Measurements from ENCODE around the gene ACMSD.
"Not testable (repeated sequence)": the region's sequence is repeated elsewhere in the genome, so short reads cannot be mapped to it uniquely, and the experiment has no call there.

ACMSD gene

GRCh38 chr2:134869946-134870736 lies 31.7 kb downstream of the ACMSD start:
- Histone ChIP-seq H3K36me3 (ENCODE audit: control insufficient read depth, insufficient read depth, low read length) (no peaks in the 10 kb centered on the region), H3K4me3 (ENCODE audit: extremely low read depth, insufficient read depth, low read length, poor library complexity, severe bottlenecking) (no peak overlapping the region), H3K9me3 (ENCODE audit: control insufficient read depth, low read length) (no peaks in the 10 kb centered on the region), H3K4me1 (ENCODE audit: control insufficient read depth, insufficient read depth, low read length, poor library complexity, severe bottlenecking) (no peaks in the 10 kb centered on the region), H3K27ac (ENCODE audit: low read depth, low read length, severe bottlenecking) (no peak overlapping the region)
- 90 to 95% methylated on average over 8 of the region's 8 CpGs for WGBS, 2 experiments (ENCODE audit: insufficient coverage in 2 of 2)

DNA sequence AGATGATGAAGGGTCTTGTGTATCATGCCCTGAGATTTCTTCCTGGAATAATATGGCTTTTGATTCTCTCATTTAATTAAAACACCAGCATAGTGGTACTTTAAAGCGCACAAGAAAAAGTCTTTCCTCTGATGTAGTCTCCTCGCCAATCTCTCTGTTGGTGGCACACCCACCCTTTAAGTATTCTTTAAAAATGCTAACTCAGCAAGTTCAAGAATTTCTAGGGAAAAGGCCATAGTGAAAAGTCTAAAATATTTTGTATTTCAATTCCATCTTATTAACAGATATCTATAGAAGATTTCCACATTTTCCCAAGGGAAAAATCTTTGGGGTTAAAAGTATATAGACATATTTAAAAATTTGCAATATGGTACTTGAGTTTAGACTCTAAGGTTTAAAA lies 34.7 kb downstream of the ACMSD start:
- no peak overlapping the region for H3K4me3 ChIP-seq (ENCODE audit: extremely low read depth, insufficient read depth, low read length, poor library complexity, severe bottlenecking)
- H3K9me3 ChIP-seq (ENCODE audit: control insufficient read depth, low read length): no peaks in the 10 kb centered on the region
- H3K36me3 ChIP-seq (ENCODE audit: control insufficient read depth, insufficient read depth, low read length): no peaks in the 10 kb centered on the region
- WGBS, 2 experiments (ENCODE audit: insufficient coverage in 2 of 2): 100% methylated on average over 2 of the region's 2 CpGs; no CpG with 5 or more reads in 1 of the 2 experiments
- no peak overlapping the region for H3K27ac ChIP-seq (ENCODE audit: low read depth, low read length, severe bottlenecking)
- H3K4me1 ChIP-seq (ENCODE audit: control insufficient read depth, insufficient read depth, low read length, poor library complexity, severe bottlenecking): no peaks in the 10 kb centered on the region

DNA sequence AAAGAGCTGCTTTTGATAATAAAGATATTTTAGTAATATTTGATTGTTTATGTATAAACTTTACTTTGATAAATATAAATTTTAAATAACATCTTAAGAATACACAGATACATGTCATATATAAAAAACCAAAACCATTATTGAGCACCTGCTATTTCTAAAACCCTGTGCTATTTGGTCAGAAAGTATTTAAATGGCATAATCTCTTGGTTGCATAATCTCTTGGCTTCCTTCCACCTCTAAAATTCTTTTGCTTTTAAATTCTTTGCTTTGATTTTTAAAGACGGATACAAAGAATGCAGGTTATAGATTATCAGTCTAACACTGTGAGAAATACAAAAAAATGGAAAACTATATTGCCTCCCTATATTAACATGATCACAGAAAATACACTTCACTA lies 36.9 kb downstream of the ACMSD start:
- H3K9me3 ChIP-seq (ENCODE audit: control insufficient read depth, low read length): no peaks in the 10 kb centered on the region
- H3K4me1 ChIP-seq (ENCODE audit: control insufficient read depth, insufficient read depth, low read length, poor library complexity, severe bottlenecking): no peaks in the 10 kb centered on the region
- no peak overlapping the region for H3K27ac ChIP-seq (ENCODE audit: low read depth, low read length, severe bottlenecking)
- no peak overlapping the region for H3K4me3 ChIP-seq (ENCODE audit: extremely low read depth, insufficient read depth, low read length, poor library complexity, severe bottlenecking)
- H3K36me3 ChIP-seq (ENCODE audit: control insufficient read depth, insufficient read depth, low read length): no peaks in the 10 kb centered on the region
- no CpG with 5 or more reads among the region's 1 CpG for WGBS, 2 experiments (ENCODE audit: insufficient coverage in 2 of 2)

GRCh38 chr2:134882773-134883172 lies 44.4 kb downstream of the ACMSD start:
- Histone ChIP-seq H3K4me3 (ENCODE audit: extremely low read depth, insufficient read depth, low read length, poor library complexity, severe bottlenecking) (no peak overlapping the region), H3K4me1 (ENCODE audit: control insufficient read depth, insufficient read depth, low read length, poor library complexity, severe bottlenecking) (no peaks in the 10 kb centered on the region), H3K36me3 (ENCODE audit: control insufficient read depth, insufficient read depth, low read length) (no peaks in the 10 kb centered on the region)

DNA sequence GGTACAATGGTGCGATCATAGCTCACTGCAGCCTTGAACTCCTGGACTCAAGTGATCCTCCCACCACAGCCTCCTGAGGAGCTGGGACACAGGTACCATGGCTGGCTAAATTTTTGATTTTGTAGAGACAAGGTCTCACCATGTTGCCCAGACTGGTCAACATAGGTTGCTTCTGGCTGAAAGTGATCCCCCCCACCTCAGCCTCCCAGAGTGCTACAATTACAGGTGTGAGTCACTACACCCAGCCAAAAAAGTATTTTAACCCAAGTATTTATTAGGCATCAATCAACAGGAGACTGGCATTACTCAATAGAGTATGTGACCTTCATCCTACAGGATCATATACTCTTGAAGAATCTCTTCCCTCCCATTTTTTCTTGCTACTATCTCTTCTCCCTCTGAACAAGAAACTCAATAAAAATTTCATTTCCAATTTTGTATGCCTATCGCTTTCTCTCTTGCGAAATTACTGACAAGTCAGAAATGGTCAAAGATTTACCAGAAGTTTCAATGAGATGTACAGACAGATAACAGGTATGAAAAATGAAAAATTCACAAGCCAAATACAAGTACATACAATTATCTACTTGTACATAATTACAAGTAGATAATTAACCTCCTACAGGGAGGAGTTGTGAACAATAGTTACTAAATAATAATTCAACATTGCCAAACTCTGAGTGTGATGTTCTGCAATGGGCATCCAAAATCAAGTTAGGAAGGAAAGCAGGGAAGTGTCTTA lies 45.3 kb downstream of the ACMSD start:
- no peaks in the 10 kb centered on the region for H3K9me3 ChIP-seq (ENCODE audit: control insufficient read depth, low read length)
- 94 to 100% methylated on average over 1 to 2 of the region's 3 CpGs for WGBS, 2 experiments (ENCODE audit: insufficient coverage in 2 of 2)
- H3K36me3 ChIP-seq (ENCODE audit: control insufficient read depth, insufficient read depth, low read length): no peaks in the 10 kb centered on the region
- no peaks in the 10 kb centered on the region for H3K4me1 ChIP-seq (ENCODE audit: control insufficient read depth, insufficient read depth, low read length, poor library complexity, severe bottlenecking)
- no peak overlapping the region for H3K27ac ChIP-seq (ENCODE audit: low read depth, low read length, severe bottlenecking)
- H3K4me3 ChIP-seq (ENCODE audit: extremely low read depth, insufficient read depth, low read length, poor library complexity, severe bottlenecking): no peak overlapping the region

More at GRCh38 chr2:134882773-134883172, 44.4 kb downstream of the ACMSD start:
- Histone ChIP-seq H3K27ac (ENCODE audit: low read depth, low read length, severe bottlenecking) (no peak overlapping the region), H3K9me3 (ENCODE audit: control insufficient read depth, low read length) (no peaks in the 10 kb centered on the region)

DNA sequence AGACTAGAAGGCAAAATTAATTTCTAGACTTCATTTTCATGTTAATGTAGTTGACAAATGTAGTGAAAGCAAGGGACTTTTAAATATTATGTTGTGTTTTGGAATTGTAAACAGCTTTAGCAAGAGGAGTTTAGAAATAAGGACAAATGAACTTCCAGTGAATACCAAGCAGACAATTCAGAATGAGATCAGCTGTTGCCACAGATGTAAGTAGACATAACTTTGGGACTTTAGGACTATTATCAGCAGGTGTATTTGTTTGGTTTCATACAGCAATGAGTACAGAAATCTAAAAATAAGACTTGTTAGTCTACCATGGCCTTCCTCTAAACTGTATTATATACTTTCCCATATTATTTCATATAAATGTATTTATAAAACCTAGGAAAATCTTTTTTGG lies 46.0 kb downstream of the ACMSD start:
- Histone ChIP-seq H3K27ac (ENCODE audit: low read depth, low read length, severe bottlenecking) (no peak overlapping the region), H3K4me3 (ENCODE audit: extremely low read depth, insufficient read depth, low read length, poor library complexity, severe bottlenecking) (no peak overlapping the region)

DNA sequence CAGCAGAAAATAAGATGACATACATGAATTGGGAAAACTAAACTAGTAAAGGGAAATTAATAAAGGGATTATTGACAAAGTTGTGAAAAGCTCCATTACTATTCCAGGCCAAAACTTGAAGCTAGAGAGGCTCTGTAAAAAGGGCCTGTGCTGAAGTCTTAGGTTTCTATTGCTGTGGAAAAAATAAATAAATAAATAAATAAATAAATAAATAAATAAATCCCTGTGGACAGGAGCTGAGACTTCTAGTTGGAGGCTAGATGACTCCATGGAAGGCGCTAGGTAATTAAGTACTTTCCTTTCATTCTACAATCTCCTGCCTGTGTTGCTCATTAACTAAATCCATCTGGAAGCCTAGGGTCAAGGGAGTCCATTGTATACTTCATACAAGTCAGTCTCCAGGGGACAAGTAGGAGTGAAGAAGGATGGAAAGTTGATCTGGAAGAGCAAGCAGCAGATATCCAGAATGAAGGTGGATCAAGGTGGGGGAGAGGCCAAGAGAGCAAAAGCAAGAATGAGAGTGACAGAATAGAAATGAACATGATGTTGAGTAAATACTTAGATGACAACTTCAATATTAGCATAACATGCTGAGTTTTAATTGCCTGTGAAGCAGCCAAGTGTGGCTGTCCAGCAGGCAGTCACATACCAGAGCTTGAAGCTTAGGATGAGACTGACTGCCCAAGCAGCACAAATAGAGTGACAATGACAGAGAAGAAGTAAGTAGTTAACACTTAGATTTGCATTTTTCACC lies 54.0 kb downstream of the ACMSD start:
- no peak overlapping the region for H3K4me3 ChIP-seq (ENCODE audit: extremely low read depth, insufficient read depth, low read length, poor library complexity, severe bottlenecking)
- WGBS, 2 experiments (ENCODE audit: insufficient coverage in 2 of 2): no CpG with 5 or more reads among the region's 1 CpG
- no peaks in the 10 kb centered on the region for H3K4me1 ChIP-seq (ENCODE audit: control insufficient read depth, insufficient read depth, low read length, poor library complexity, severe bottlenecking)
- H3K36me3 ChIP-seq (ENCODE audit: control insufficient read depth, insufficient read depth, low read length): no peaks in the 10 kb centered on the region
- H3K9me3 ChIP-seq (ENCODE audit: control insufficient read depth, low read length): no peaks in the 10 kb centered on the region
- no peak overlapping the region for H3K27ac ChIP-seq (ENCODE audit: low read depth, low read length, severe bottlenecking)

More for the DNA sequence above, 46.0 kb downstream of the ACMSD start:
- H3K9me3 ChIP-seq (ENCODE audit: control insufficient read depth, low read length): no peaks in the 10 kb centered on the region
- no peaks in the 10 kb centered on the region for H3K36me3 ChIP-seq (ENCODE audit: control insufficient read depth, insufficient read depth, low read length)
- H3K4me1 ChIP-seq (ENCODE audit: control insufficient read depth, insufficient read depth, low read length, poor library complexity, severe bottlenecking): no peaks in the 10 kb centered on the region

- no peaks in the 10 kb centered on the region for H3K9me3 ChIP-seq (ENCODE audit: control insufficient read depth, low read length)
- H3K4me1 ChIP-seq (ENCODE audit: control insufficient read depth, insufficient read depth, low read length, poor library complexity, severe bottlenecking): no peaks in the 10 kb centered on the region
- no peak overlapping the region for H3K27ac ChIP-seq (ENCODE audit: low read depth, low read length, severe bottlenecking)
- H3K36me3 ChIP-seq (ENCODE audit: control insufficient read depth, insufficient read depth, low read length): no peaks in the 10 kb centered on the region
- no peak overlapping the region for H3K4me3 ChIP-seq (ENCODE audit: extremely low read depth, insufficient read depth, low read length, poor library complexity, severe bottlenecking)
These were observed 59.5 kb downstream of the ACMSD start for GRCh38 chr2:134897932-134898331.

DNA sequence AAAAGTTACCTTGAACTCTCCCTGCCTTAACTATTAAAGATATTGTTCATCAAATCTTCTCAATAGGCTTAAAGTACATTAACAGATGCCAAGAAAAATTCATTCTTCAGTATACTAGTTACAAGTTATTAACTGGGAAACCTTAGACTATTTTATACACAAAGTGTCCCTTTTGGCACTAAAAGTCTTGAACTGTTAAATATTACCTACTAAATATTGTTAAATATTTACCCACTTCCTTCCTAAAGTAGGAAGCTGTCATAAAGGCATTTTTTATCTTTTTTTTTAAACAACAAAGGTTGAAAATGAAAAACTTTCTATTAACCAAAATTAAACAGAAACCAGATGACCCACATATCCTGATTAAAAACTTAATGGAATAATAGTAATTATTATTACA lies 60.8 kb downstream of the ACMSD start:
- Histone ChIP-seq H3K4me1 (ENCODE audit: control insufficient read depth, insufficient read depth, low read length, poor library complexity, severe bottlenecking) (no peaks in the 10 kb centered on the region), H3K27ac (ENCODE audit: low read depth, low read length, severe bottlenecking) (no peak overlapping the region), H3K9me3 (ENCODE audit: control insufficient read depth, low read length) (no peaks in the 10 kb centered on the region)

DNA sequence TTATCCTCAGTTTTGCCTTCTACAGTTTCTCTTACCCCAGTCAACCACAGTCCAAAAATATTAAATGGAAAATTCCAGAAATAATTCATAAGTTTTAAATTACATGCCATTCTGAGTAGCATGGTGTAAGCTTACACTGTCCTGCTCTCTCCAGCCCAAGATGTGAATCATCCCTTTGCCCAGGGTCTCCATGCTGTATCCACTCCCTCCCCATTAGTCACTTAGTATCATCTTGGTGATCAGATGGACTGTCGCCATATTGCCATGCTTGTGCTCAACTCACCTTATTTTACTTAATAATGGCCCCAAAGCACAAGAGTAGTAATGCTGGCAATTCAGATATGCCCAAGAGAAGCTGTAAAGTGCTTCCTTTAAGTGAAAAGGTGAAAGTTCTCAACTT lies 61.7 kb downstream of the ACMSD start:
- no peaks in the 10 kb centered on the region for H3K9me3 ChIP-seq (ENCODE audit: control insufficient read depth, low read length)
- no CpG with 5 or more reads among the region's 1 CpG for WGBS, 2 experiments (ENCODE audit: insufficient coverage in 2 of 2)
- no peaks in the 10 kb centered on the region for H3K36me3 ChIP-seq (ENCODE audit: control insufficient read depth, insufficient read depth, low read length)
- no peak overlapping the region for H3K27ac ChIP-seq (ENCODE audit: low read depth, low read length, severe bottlenecking)
- no peaks in the 10 kb centered on the region for H3K4me1 ChIP-seq (ENCODE audit: control insufficient read depth, insufficient read depth, low read length, poor library complexity, severe bottlenecking)
- no peak overlapping the region for H3K4me3 ChIP-seq (ENCODE audit: extremely low read depth, insufficient read depth, low read length, poor library complexity, severe bottlenecking)

More for the DNA sequence above, 60.8 kb downstream of the ACMSD start:
- Histone ChIP-seq H3K4me3 (ENCODE audit: extremely low read depth, insufficient read depth, low read length, poor library complexity, severe bottlenecking) (no peak overlapping the region), H3K36me3 (ENCODE audit: control insufficient read depth, insufficient read depth, low read length) (no peaks in the 10 kb centered on the region)

DNA sequence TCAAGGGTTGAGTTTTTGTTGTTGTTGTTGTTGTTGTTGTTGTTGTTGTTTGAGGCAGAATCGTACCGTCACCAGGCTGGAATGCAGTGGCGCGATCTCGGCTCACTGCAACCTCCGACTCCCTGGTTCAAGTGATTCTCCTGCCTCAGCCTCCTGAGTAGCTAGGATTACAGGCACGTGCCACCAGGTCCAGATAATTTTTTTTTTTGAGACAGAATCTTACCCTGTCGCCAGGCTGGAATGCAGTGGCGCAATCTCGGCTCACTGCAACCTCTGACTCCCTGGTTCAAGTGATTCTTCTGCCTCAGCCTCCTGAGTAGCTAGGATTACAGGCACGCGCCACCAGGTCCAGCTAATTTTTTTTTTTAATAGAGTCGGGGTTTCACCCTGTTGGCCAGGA lies 65.3 kb downstream of the ACMSD start:
- not testable (repeated sequence) for H3K4me3 ChIP-seq (ENCODE audit: extremely low read depth, insufficient read depth, low read length, poor library complexity, severe bottlenecking); H3K9me3 ChIP-seq (ENCODE audit: control insufficient read depth, low read length); H3K4me1 ChIP-seq (ENCODE audit: control insufficient read depth, insufficient read depth, low read length, poor library complexity, severe bottlenecking); H3K36me3 ChIP-seq (ENCODE audit: control insufficient read depth, insufficient read depth, low read length); H3K27ac ChIP-seq (ENCODE audit: low read depth, low read length, severe bottlenecking)
- 89 to 96% methylated on average over 12 to 13 of the region's 13 CpGs for WGBS, 2 experiments (ENCODE audit: insufficient coverage in 2 of 2)
